ENCODE results near the gene SMAD3.

DNA sequence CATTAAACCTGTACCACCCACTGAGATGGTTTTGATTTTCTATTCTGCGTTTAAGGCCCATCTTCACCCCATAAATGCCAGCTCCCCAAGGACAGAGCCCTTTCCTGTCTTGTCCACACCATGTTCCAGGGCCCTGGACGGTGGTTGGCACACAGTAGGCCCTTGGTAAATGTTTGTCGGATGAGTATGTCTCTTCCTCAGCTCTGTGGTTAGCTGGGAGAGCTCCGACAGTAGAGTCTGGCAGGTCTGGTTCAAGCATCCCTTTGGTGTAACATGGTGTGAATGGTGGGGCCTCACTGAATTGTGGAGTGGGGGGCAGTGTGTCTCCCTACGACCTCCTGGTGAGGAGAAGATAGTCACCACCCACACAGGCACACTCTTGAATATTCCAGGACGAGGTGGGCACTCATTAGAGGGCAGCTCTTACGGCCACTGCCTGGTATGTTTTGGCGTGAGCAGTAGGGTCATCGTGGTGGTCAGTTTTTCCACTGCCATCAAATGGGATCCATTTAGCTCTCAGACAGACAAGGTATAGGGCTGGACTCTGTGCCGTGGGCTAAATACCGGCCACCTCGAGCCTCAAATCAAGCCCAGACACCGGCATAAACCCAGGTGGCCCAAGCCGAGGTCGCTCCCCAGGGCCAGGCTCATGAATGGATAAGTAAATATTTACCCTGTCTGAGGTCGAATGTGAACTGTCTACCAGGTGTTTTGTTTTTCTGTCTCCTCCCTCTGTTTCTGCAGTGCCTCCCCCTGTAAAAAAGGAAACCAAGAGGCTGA is 61.3 kb downstream of the SMAD3 start:
- no peak for TF ChIP-seq EZH2 (IDR thresholded peaks at IDR 0.05; ENCODE audit: low read depth)
- TF ChIP-seq, protein P1, sequence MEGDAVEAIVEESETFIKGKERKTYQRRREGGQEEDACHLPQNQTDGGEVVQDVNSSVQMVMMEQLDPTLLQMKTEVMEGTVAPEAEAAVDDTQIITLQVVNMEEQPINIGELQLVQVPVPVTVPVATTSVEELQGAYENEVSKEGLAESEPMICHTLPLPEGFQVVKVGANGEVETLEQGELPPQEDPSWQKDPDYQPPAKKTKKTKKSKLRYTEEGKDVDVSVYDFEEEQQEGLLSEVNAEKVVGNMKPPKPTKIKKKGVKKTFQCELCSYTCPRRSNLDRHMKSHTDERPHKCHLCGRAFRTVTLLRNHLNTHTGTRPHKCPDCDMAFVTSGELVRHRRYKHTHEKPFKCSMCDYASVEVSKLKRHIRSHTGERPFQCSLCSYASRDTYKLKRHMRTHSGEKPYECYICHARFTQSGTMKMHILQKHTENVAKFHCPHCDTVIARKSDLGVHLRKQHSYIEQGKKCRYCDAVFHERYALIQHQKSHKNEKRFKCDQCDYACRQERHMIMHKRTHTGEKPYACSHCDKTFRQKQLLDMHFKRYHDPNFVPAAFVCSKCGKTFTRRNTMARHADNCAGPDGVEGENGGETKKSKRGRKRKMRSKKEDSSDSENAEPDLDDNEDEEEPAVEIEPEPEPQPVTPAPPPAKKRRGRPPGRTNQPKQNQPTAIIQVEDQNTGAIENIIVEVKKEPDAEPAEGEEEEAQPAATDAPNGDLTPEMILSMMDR (conservative IDR thresholded peaks at IDR 0.05), result no peak

Measured in PC-9 (cell line).